GM21576 (cell line): ENCODE results near the gene UNC45A.
A peak's percentile ranks its signal among the peaks of the same experiment; 100 is the strongest.

Experiments
- ATAC-seq: cut with Tn5 transposase; IDR thresholded peaks from one replicate; pipeline ENCODE4 v1.9.1; 2021; ENCODE audit warnings: mild to moderate bottlenecking, moderate library complexity; ENCODE audit not compliant: unreplicated experiment

The UNC45A gene

DNA sequence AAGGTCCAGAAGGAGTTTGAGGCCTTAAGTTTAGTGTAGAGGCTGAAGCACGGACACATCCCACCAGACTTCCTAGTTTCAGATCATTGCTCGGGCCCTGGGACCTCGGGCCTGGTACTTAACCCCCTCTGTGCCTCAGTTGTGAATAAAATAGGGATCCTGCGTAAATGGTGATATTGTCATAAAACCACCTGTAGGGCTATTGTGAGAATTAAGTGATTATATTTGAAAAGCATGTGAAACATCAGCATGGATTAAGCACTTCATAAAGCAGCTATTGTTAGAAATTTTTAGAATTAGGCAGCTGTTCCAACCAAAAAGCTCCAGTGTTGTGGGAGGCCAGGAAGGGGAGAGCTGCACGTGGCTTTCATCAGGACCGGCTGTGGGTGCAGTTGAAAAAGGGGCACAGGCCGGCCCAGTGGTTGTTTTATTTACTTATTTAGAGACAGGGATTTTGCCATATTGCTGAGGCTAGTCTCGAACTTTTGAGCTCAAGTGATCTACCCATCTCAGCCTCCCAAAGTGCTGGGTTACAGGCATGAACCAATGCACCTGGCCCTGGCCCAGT lies 24.0 kb downstream of the UNC45A start:
- ATAC-seq = no peak

DNA sequence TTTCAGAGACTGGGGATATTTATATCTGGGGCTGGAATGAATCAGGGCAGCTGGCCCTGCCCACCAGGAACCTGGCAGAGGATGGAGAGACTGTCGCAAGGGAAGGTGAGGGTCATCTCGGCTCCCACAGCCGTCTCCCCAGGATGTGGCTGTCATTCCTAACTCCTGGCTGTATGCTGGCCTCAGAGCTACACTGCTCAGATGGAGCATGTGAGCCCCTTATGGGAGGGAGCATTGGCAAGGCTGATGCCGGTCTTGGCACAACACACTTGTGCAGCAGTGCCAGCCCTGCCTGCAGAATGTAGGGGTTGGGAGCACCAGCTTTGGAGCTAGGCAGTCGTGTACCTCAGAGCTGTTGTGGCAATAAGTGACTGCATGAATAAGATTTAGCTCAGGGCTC lies 24.8 kb downstream of the UNC45A start:
- ATAC-seq = no peak

DNA sequence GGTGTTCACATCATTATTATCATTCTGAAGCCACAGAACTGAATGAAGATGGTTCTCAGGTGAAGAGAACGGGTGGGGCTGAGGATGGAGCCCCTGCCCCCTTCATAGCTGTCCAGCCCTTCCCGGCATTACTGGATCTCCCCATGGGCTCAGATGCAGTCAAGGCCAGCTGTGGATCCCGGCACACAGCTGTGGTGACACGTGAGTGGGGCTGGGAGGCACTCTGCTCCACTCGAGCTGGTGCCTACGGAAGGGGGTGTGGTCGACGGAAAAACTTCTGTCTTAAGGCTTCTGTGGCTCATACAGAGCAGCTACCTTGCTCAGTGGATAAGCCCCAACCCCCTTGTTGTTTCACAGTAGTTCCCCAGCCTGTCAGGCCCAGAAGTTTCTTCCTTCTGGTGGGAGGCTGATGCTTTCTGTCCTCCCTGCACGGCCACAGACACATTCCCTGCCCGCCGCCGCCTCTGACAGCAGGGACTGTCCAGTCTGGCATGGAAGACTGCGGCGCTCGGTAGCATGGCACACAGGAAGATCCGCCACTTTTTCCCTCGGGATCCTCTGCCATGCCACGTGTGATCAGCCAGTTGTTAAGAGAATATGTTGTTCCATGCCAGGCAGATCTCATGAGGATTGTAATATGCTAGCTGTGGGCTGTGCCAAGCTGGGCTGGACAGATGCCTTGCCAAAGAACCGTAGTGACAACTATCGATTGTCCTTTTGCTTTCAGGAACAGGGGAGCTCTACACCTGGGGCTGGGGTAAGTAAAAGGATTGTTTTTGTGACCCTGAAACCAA lies 25.4 kb downstream of the UNC45A start:
- ATAC-seq = no peak

DNA sequence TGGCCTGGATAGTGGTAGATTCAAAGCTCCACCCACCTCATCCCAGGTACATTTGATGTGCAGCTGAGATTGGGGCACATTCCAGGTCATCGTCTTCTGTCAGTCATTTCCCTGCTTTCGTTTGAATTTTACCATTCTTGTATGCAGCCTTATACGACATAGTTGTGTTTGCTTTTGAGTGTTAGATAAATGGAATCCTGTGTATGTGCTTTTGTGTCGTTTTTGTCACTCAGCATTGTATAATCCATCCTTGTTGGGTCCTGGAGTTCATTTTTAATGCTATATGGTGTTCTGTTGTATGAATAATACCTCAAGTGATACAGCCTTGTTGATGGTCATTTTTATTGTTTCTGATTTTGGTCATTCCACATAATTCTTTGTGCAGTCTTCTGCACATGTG lies 26.9 kb downstream of the UNC45A start:
- ATAC-seq = no peak

DNA sequence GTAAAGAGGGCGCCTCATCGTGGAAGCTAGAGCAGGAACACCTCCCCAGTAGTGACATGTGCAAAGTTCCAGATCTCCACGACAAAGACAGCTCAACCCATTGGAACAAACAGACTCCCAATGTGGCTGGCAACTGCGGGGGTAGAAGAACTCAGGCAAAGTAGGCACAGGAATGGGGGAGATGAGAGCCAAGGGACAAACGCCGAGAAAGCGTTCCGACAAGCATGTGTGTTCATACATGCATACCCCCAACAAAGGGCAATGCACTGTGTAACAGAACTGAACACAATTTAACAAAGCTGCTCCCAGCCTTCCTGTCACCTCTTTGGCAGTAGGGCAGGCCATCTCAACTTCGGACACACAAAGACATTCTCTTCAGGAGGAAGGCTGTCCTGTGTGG lies 31.2 kb downstream of the UNC45A start:
- no peak for ATAC-seq

DNA sequence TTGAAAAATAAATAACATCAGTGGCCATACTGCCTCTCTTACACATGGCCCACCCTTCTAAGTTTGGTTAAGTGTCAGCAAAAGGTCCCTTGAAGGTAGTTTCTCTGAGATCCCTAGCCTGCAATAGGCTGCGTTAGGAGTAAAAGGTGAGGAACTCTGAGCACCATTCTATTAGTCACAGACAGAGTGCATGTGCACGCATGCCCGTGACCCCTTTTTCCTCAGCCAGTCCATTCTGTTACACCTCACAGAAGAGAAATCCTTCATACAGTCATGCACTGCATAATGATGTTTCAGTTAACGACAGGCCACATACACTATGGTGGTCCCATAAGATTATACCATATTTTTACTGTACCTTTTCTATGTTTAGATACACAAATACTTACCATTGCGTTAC lies 32.1 kb downstream of the UNC45A start:
- ATAC-seq = no peak

DNA sequence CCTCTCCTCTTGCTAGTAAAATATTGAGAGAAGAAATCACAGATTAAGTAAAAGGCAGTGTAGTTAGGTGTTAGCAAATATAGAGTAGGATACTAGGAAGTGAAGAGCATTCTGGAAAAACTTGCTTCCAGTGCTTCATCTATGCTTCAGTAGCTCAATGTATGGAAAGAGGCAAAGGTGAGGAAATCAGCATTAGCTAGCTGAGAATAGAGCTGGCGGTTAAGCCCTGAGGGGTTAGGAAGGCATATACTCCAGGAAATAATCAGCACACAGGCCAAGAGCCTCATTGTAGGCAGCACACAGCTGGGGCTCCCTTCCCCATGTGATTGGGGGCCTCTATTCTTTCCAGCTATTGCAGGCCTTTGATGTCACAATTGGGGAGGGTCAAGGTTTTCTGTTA lies 33.3 kb downstream of the UNC45A start:
- ATAC-seq = no peak

DNA sequence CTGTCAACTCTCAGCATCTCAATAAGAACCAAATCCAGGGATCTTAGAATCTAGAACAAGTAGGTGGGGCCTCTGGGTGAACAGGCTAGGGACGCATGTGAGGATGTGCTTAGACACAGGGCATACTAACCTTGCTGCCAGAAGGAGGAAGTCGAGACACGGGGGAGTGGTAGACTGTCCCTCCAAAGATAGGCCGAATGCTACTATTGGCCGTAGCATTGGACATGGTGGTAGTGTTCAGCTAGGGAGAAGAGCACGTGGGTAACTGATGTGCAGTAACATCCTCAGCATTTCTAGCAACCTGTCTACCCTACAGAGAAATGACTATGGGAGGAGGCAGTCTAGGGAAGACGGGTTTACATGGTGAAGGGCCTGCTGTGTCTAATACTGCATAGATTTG lies 35.2 kb downstream of the UNC45A start:
- ATAC-seq = no peak

DNA sequence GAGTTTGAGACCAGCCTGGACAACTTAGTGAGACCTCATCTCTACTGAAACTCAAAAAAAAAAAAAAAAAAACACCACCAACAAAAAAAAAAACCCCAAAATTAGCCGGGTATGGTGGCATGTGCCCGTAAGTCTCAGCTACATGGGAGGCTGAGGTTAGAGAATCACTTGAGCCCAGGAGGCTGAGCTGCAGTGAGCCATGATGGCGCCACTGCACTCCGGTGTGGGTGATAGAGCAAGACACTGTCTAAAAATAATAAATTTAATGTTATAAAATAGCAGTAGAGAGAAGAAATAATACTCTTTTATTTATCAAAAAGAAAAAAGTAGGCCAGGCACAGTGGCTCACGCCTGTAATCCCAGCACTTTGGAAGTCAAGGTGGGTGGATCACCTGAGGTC lies 37.0 kb downstream of the UNC45A start:
- ATAC-seq = no peak

DNA sequence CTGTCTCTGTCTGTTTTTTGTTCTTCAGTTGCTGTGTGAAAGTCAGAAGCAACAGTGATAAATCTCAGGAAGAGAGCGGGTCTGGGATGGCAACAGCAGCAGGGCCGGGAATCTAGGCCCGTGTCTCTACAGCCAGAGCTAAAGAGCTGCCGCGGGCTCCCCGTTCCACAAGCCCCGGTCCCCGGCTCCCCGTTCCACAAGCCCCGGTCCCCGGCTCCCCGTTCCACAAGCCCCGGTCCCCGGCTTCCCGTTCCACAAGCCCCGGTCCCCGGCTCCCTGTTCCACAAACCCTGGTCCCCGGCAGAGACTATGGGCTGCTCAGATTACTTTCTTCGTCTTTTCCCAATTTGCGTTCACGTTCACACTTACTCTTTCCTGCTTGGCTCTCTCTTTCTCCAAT lies 39.1 kb downstream of the UNC45A start:
- no peak for ATAC-seq

DNA sequence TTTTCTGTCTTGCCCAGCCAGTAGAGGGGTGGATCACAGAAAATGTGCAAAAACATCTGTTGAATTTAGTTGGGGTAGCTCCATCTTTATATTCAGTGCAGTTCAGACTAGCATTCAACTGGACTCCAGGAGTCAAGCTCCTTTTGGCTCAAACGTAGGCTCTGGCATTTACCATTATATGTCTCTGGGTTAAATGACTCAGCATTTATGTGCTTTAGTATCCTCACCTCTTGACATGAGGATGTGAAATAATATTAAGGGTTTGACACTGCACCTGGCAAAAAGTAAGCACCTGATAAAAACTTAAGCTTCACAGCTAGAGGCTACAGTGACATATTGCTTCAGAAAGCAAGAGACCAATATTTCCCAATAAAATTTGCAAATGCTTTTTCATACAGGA lies 44.5 kb downstream of the UNC45A start:
- ATAC-seq = no peak

DNA sequence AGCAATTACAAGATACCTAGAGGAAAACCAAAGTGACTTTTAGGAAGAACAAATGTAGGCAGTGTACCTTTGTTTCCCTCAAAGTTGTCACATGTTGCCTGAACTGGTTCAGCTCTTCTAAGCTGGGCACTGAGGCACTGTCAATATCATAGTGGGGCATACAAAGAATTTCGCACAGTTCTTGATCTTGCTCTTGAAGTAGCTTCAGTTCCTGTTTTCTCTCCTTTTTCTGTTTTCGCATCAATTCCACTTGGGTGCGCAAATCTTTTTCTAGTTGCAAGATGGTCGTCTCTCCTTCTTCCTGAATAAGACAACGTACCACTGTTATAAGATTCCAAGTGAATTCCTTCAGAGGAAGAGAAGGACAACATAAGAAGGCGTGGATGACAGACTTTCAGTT lies 46.6 kb downstream of the UNC45A start:
- ATAC-seq = peak; percentile 77

DNA sequence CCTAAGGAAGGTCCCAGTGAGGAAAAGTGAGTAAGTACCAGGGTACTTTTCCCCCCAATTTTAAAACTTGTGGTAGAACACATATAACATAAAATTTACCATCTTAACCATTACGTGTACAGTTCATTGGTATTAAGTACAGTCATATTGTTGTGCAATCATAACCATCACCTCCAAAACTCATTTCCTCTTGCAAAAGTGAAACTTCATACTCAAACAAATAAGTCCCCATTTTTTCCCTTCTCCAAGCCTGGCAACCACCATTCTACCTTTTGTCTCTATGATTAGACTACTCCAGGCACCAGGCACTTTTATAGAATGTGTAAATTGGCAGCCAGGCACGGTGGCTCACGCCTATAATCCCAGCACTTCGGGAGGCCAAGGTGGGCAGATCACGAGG lies 47.0 kb downstream of the UNC45A start:
- peak; percentile 18 for ATAC-seq

DNA sequence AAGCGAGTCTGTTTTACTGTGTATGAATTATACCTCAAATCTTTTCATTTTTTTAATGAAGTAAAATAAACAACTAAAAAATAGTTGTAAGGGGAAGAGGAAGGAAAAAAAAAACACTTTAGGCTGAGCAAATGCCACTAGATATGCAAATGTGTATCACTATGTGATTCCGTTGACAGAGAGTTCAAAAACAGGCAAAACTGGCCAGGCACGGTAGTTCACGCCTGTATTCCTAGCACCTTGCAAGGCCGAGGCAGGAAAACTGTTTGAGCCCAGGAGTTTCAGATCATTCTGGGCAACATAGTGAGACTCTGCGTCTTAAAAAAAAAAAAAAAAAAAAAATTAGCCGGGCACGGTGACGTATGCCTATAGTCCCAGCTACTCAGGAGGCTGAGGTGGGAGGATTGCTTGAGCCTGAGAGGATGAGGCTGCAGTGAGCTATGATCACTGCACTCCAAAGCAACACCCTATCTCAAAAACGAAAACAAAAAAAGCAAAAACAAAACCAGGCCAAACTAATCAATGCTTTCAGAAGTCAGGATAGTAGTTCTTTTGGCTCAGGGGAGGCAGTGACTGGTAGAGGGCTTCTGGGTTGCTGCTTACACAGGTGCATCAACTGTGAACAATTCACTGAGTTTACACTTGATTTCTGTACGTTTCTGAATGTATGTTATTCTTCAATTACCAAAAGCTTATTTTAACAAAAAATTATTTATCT lies 51.9 kb downstream of the UNC45A start:
- peak; percentile 47 for ATAC-seq

DNA sequence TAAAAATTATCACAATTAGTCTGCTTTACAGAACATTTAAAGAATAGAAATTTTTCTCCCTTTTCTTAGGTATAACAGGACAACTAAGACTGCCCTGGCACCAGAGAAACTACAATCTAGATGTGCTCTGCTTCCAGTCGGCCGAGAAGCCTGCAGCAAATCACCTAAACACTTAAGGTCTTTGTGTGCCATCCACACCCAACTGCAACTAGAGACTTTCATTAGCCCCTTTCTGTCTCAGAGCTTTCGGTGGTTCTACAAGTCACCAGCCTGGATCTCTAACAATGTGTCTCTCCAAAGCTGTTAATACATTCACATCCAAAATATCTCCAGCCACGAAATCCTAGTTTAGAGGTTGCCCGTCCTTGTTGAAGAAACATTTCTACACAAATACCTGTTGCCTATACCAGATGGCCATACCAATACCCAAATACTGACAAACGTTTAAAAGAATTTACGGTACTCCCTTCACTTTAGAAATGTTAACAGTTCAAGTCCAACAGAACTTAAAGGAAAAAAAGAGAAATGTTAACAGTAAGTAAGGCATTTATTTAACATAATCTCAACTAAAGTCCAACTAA lies 52.6 kb downstream of the UNC45A start:
- ATAC-seq = no peak

DNA sequence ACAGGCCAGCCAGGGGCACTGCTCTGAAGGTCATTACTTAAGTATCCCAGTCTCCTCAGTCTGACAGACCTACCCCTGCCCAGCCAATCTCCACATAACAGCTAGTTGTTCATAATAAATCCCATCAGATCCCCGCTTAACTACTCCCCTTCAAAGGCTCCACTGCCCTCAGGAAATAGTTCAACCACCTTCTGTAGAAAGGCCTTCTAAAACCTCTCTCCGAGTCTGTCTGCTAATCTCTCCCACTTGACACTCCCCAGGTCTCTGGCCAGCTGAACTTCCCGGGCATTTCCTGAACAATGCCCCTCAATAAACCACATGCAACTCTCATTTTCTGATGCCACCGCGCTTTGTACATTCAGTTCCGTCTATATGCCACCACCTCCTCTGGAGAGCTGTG lies 53.2 kb downstream of the UNC45A start:
- no peak for ATAC-seq

DNA sequence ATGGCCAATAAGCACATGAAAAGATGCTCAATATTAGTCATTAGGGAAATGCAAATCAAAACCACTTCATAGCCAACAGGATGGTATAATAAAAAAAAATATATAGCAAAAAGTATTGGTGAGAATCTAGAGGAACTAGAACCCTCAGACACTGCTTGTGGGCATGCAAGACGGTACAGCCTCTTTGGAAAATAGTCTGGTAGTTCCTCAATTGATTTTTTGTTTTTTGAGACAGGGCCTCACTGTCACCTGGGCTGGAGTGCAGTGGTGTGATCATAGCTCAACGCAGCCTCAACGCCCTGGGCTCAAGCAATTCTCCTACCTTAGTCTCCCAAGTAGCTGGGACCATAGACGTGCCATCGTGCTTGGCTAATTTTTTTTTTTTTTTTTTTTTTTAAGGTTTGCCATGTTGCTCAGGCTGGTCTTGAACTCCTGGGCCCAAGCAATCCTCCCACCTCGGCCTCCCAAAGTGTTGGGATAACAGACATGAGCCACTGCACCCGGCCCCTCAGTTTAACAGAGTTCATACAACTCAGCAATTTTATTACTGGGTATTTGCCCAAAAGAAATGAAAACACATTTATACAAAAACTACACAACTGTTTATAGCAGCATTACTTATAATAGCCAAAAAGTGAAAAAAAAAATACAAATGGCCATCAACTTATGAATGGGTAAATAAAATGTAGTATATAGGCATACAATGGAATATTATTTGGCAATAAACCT lies 54.1 kb downstream of the UNC45A start:
- ATAC-seq = no peak

DNA sequence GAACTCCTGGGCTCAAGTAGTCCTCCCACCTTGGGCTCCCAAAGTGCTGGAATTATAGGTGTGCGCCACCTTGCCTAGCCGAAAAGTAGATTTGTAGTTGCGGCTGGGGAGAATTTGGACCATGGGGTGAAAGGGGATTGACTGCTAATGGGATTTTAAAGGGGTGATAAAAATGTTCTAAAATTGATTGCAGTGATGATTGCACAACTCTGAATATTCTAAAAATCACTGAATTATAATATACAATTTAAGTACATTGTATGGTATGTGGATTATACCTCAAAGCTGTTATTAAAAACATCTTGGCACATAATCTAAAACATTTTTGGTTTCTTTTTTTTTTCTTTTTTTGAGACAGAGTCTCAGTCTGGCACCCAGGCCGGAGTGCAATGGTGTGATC lies 55.4 kb downstream of the UNC45A start:
- ATAC-seq = no peak

DNA sequence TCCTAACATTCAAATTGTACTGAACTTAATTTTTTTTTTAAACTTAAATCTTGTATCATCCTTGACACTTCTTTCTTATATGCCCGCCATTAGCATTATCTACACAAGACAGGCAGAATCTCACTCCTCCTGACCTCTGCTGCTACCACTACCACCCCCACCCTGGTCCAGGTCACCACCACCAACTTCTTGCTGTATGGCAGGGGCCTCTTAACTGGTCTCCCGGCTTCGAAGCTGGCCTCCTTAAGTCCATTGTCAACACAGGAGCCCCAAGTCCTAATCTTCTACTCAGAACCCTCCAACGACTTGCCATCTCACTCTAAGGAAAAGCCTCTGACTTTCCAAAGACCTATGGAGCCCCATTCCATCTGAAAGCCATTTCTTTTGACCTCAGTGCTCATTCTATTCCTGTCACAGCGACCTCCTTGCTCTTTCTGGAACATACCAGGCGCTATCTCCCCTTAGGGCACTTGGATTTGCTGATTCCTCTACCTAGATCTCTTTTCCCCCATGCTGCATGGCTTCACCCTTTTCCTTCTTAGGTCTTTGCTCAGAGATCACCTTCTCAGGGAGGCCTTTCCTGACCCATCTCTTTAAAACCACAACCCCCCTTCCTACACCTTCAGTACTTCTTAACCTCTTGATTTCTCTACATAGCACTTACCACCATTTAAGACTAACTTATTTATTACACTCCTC lies 56.7 kb downstream of the UNC45A start:
- no peak for ATAC-seq

DNA sequence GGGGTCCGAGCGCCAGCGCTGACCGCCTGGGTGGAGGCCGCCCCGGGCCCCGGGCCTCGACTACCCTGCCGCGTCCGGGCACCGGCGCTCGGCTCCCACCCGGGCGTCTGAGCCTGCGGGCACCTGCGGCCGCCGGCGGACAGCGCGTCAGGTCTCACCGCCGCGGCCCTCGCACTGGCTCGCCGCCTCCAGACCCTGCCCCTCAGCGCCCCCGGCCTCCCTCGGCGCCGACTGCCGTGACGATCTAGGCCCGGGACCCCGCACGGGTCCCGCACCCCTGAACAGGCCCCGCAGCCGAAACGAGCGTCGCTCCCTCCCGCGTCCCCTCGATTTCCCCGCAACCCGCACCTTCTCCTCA lies 59.0 kb downstream of the UNC45A start:
- ATAC-seq = peak; percentile 17
